OCI-LY7 (cell line): ENCODE results near the gene OR5AU1. TPM values are rescaled to one million over a fixed set of nuclear protein-coding genes. Genes with fewer than 3 reads are reported as not detected.

ENCODE experiments used
- BruUV-seq: library from RNA; stranded (reverse); fragments of 400-500 nt; replicated peaks from 2 replicates; lab custom pipeline; 2021; lab: Mats Ljungman, UMichigan
- CTCF ChIA-PET: fragments of 300-600 bp; sonication (Branson Sonifier 250); formaldehyde crosslinking; loops from one replicate; lab custom pipeline; 2022; ENCODE audit warnings: antibody characterized with exemption; ENCODE audit not compliant: unreplicated experiment; lab: Charles Lee
- POLR2A ChIA-PET: fragments of 300-600 bp; sonication (Branson Sonifier 250); formaldehyde crosslinking; loops from one replicate; lab custom pipeline; 2022; ENCODE audit warnings: antibody characterized with exemption; lab: Charles Lee
- DNase-seq: peaks from one replicate; pipeline ENCODE4 v3.0.0-alpha.2; 2015; ENCODE audit warnings: low spot score
- H2AFZ ChIP-seq: fragments of 200-600 bp; sonication (generic), shearing (Covaris generic); 2 replicates; pipeline ENCODE4 v1.6.1; 2014; ENCODE audit warnings: mild to moderate bottlenecking, antibody characterized with exemption, low read length, moderate library complexity
- H3K27ac ChIP-seq: fragments of 200-600 bp; sonication (generic); 2 replicates; pipeline ENCODE4 v1.5.1; 2014; ENCODE audit warnings: mixed run types, low read depth, mild to moderate bottlenecking, moderate library complexity, low read length, inconsistent platforms; ENCODE audit not compliant: poor library complexity, severe bottlenecking
- H3K36me3 ChIP-seq: fragments of 200-600 bp; sonication (generic); 2 replicates; pipeline ENCODE4 v1.6.1; 2014; ENCODE audit warnings: mild to moderate bottlenecking, antibody characterized with exemption, low read length, moderate library complexity, mixed read lengths; ENCODE audit not compliant: insufficient read depth
- H3K4me1 ChIP-seq: fragments of 200-600 bp; sonication (generic); 2 replicates; pipeline ENCODE4 v1.5.1; 2014; ENCODE audit warnings: mild to moderate bottlenecking, low read length; ENCODE audit not compliant: insufficient read depth, poor library complexity, severe bottlenecking
- H3K4me2 ChIP-seq: fragments of 200-600 bp; sonication (generic); 2 replicates; pipeline ENCODE4 v1.6.1; 2014; ENCODE audit warnings: mild to moderate bottlenecking, low read length
- H3K4me3 ChIP-seq: fragments of 200-600 bp; sonication (generic); 2 replicates; pipeline ENCODE4 v1.5.1; 2014; ENCODE audit warnings: mild to moderate bottlenecking, low read depth, low read length; ENCODE audit not compliant: poor library complexity, severe bottlenecking
- H3K79me2 ChIP-seq: fragments of 200-600 bp; sonication (generic); 2 replicates; pipeline ENCODE4 v1.6.1; 2016; ENCODE audit warnings: low read depth, mild to moderate bottlenecking, low read length, moderate library complexity, mixed read lengths; ENCODE audit not compliant: insufficient read depth
- H3K9me2 ChIP-seq: fragments of 200-600 bp; sonication (generic); 2 replicates; pipeline ENCODE4 v1.6.1; 2016; ENCODE audit warnings: mild to moderate bottlenecking, low read length, mixed read lengths; ENCODE audit not compliant: insufficient read depth
- H3K9me3 ChIP-seq: fragments of 200-600 bp; sonication (generic); 2 replicates; pipeline ENCODE4 v1.6.1; 2014; ENCODE audit warnings: mild to moderate bottlenecking, mixed run types, low read length, mixed read lengths
- H4K20me1 ChIP-seq: fragments of 200-600 bp; sonication (generic); 2 replicates; pipeline ENCODE4 v1.6.1; 2014; ENCODE audit warnings: mild to moderate bottlenecking, antibody characterized with exemption, low read length, moderate library complexity, mixed read lengths; ENCODE audit not compliant: insufficient read depth
- CTCF ChIP-seq: fragments of 200-600 bp; sonication (generic); conservative IDR thresholded peaks from 2 replicates; pipeline ENCODE4 v1.5.1; 2014; ENCODE audit warnings: mild to moderate bottlenecking, antibody characterized with exemption, low read length, moderate library complexity, mixed read lengths
- EZH2phosphoT487 ChIP-seq: fragments of 200-600 bp; sonication (generic); IDR thresholded peaks from 2 replicates; pipeline ENCODE4 v1.6.1; 2018; ENCODE audit warnings: low read depth, borderline replicate concordance, mild to moderate bottlenecking, mixed run types, antibody characterized with exemption, low read length, moderate library complexity, mixed read lengths
- intact Hi-C: fragments of 100-400 bp; cut with micrococcal nuclease; formaldehyde crosslinking; loops from one replicate; pipeline ENCODE4 v1.10.0; 2022; ENCODE audit not compliant: unreplicated experiment
- total RNA-seq, 2 experiments: library from RNA; depleted of rRNA in 1 of 2; stranded (reverse); fragments of >200 nt in 1 of 2; shearing (Covaris generic) in 1 of 2; gene quantifications; 2 replicates each; pipeline ENCODE4 v1.2.3, GENCODE V29; 2014 to 2022

Gene OR5AU1
- total RNA-seq, 2 experiments from 2014 or later, result not detected

- no peaks in the 10 kb centered on the region for H3K9me3 ChIP-seq
- ChIA-PET CTCF (no interaction called here), POLR2A (interaction anchor here (1.1 kb wide), 1 partner anchor 146 kb away, joined by 3 read pairs; no protein-coding TSS in a partner anchor)
- no peaks in the 10 kb centered on the region for H3K36me3 ChIP-seq
- no peak overlapping the region for H2AFZ ChIP-seq
- no peaks in the 10 kb centered on the region for H3K9me2 ChIP-seq
- no peak overlapping the region for H3K4me2 ChIP-seq
- BruUV-seq, result no TSS peak
- intact Hi-C loops, result no loop called here
- H4K20me1 ChIP-seq, result no peaks in the 10 kb centered on the region
- no peak overlapping the region for H3K4me3 ChIP-seq
- no peak for DNase-seq
- H3K79me2 ChIP-seq, result no peaks in the 10 kb centered on the region
- H3K27ac ChIP-seq, result no peak overlapping the region
- TF ChIP-seq CTCF, result no peak
- no peak for TF ChIP-seq EZH2phosphoT487
- no peaks in the 10 kb centered on the region for H3K4me1 ChIP-seq
These were observed 26.3 kb upstream of the OR5AU1 start for GRCh38 chr14:21182166-21182565.

- no TSS peak for BruUV-seq
These were observed 15.3 kb upstream of the OR5AU1 start for GRCh38 chr14:21171128-21171527.

More at GRCh38 chr14:21171128-21171527, 15.3 kb upstream of the OR5AU1 start:
- Histone ChIP-seq H3K4me3 (no peak overlapping the region), H3K27ac (no peak overlapping the region), H3K36me3 (no peaks in the 10 kb centered on the region), H3K4me1 (no peaks in the 10 kb centered on the region), H4K20me1 (no peaks in the 10 kb centered on the region), H3K4me2 (no peak overlapping the region), H3K79me2 (no peaks in the 10 kb centered on the region), H3K9me3 (no peaks in the 10 kb centered on the region), H3K9me2 (no peaks in the 10 kb centered on the region), H2AFZ (no peak overlapping the region)
- POLR2A ChIA-PET, result no interaction called here
- intact Hi-C loops, result no loop called here
- no peak for DNase-seq
- TF ChIP-seq CTCF (no peak), EZH2phosphoT487 (no peak)
- CTCF ChIA-PET, result no interaction called here
